Suprapubic skin (tissue), 3 donors: ENCODE measurements around the gene LPP.

Experiments
- CTCF ChIP-seq, 2 donors: fragments of 200-600 bp in 1 of 2; fragments of 450-650 bp in 1 of 2; sonication (generic) in 1 of 2; IDR thresholded peaks; one replicate each; pipeline ENCODE4 v1.5.1; 2016 to 2019; ENCODE audit warnings: antibody characterized with exemption in 2 of 2, mild to moderate bottlenecking in 1 of 2, moderate library complexity in 1 of 2
- POLR2A ChIP-seq, 2 donors: fragments of 450-650 bp; IDR thresholded peaks; one replicate each; pipeline ENCODE4 v1.6.1; 2017; ENCODE audit warnings: antibody characterized with exemption in 2 of 2, mild to moderate bottlenecking in 2 of 2, moderate library complexity in 2 of 2

GRCh38 chr3:188482929-188483328 is 329.0 kb downstream of the LPP start:
- TF ChIP-seq CTCF (IDR thresholded peaks at IDR 0.05) = no peak
- TF ChIP-seq POLR2A (IDR thresholded peaks at IDR 0.05) = no peak
